Adrenal gland (tissue), 12 donors: ENCODE results near the gene SPAG9. TPM values are rescaled to one million over a fixed set of nuclear protein-coding genes. Genes with fewer than 3 reads are reported as not detected.

Experiments used
- DNase-seq, 7 donors: peaks; one replicate each; pipeline ENCODE4 v3.0.0-alpha.2; 2019 to 2020
- H3K27ac ChIP-seq, 5 donors: fragments of 200-600 bp; sonication (generic) in 4 of 5; 1 replicate in 3 of 5; 2 replicates in 2 of 5; pipeline versions ENCODE4 v1.5.1 to v1.8.0; 2016 to 2020; ENCODE audit warnings: mild to moderate bottlenecking in 1 of 5
- H3K27me3 ChIP-seq: fragments of 200-600 bp; 2 replicates; pipeline ENCODE4 v1.8.0; 2021
- H3K36me3 ChIP-seq, 2 donors: fragments of 200-600 bp; replicated peaks in 1 of 2; 1 replicate in 1 of 2; 2 replicates in 1 of 2; pipeline versions ENCODE4 v1.5.1 to v1.8.0; 2018 to 2022
- H3K4me1 ChIP-seq, 2 donors: fragments of 200-600 bp; replicated peaks in 1 of 2; 1 replicate in 1 of 2; 2 replicates in 1 of 2; pipeline versions ENCODE4 v1.5.1 to v1.8.0; 2018 to 2021
- H3K4me3 ChIP-seq, 4 donors: fragments of 200-600 bp; sonication (generic) in 3 of 4; one replicate each; pipeline ENCODE4 v1.5.1; 2016 to 2018
- H3K9me3 ChIP-seq, 3 donors: fragments of 200-600 bp; sonication (generic) in 1 of 3; replicated peaks in 1 of 3; 1 replicate in 2 of 3; 2 replicates in 1 of 3; pipeline versions ENCODE4 v1.5.1 to v1.8.0; 2016 to 2021
- CTCF ChIP-seq, 6 experiments: fragments of 450-650 bp in 4 of 6; fragments of 200-600 bp in 2 of 6; sonication (generic) in 1 of 6; IDR thresholded peaks; 1 replicate in 5 of 6; 2 replicates in 1 of 6; pipeline versions ENCODE4 v1.5.1 to v1.8.0; 2016 to 2021; ENCODE audit warnings: antibody characterized with exemption in 6 of 6, mild to moderate bottlenecking in 2 of 6, moderate library complexity in 1 of 6
- POLR2A ChIP-seq, 2 donors: fragments of 450-650 bp; IDR thresholded peaks; one replicate each; pipeline ENCODE4 v1.6.1; 2017; ENCODE audit warnings: antibody characterized with exemption in 2 of 2, mild to moderate bottlenecking in 2 of 2, moderate library complexity in 1 of 2
- WGBS, 4 donors: extraction: QIAGEN DNeasy Blood & Tissue Kit in 2 of 4; methylation state at CpG; one replicate each; pipeline versions ENCODE4 v1.1.5 to v1.1.7; 2013 to 2017; 5-methylcytosine and 5-hydroxymethylcytosine counted together
- intact Hi-C, 2 donors: fragments of 100-400 bp; cut with DNase I; formaldehyde crosslinking; loops; one replicate each; pipeline versions ENCODE4 v1.14.1 to v1.15.0; 2022 to 2023
- polyA plus RNA-seq, 3 donors: library from polyadenylated mRNA; stranded (reverse); fragments of 200-250 nt in 2 of 3; fragments of 350-450 nt in 1 of 3; fragmentation: Illumina TruSeq in 1 of 3; extraction: RNeasy Lipid Tissue Mini Kit (QIAGEN cat#74804) in 1 of 3; gene quantifications; one replicate each; pipeline ENCODE4 v1.2.3, GENCODE V29; 2013 to 2014
- total RNA-seq, 9 donors: library from RNA; depleted of rRNA in 4 of 9; stranded (reverse); fragments of >200 nt in 4 of 9; fragments of 120-200 nt in 1 of 9; fragmentation: NEBNext Ultra II Directional in 1 of 9; extraction: Animal tissue kit (Norgen Biotek cat#: 25700) in 1 of 9; gene quantifications; one replicate each; pipeline versions ENCODE4 v1.1.0 to v1.2.4, GENCODE V29; 2013 to 2023
- donor health status: healthy with polysubstance abuse.
- donor health status: Bipolar disorder and iron deficiency.
- donor health status: DM: yes; HTN: yes; CAD: no.
- donor health status: DM: no; HTN: no; CAD: no.
- donor health status: DM: no; HTN: no; CAD: no.
- donor health status: DM: yes; HTN: yes; CAD: no.

Gene SPAG9
- total and polyA plus RNA-seq, 12 donors = 23.5 to 99.8 (median 62.9) TPM

DNA sequence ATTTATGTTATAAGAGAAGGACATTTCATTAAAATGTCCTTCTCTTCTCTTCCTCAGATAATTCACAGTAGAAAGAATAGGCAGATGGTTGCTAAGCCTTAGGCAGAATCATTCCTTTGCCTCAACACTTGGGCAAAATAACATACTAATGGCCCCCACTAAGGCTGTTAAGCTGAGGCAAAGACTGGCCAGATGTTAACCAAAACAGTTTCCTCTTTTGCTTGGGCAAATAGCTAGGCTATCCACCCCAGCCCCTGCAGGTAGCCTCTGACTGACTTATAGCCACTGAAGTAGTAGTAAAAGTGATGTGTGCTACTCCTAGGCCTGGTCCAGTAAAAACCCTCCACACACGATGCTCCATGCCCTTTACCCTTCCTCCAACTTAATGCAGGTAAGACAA, 55.2 kb downstream of the SPAG9 start:
- H3K4me3 ChIP-seq = no peak overlapping the region
- no peaks in the 10 kb centered on the region for H3K27me3 ChIP-seq
- H3K36me3 ChIP-seq = no peaks in the 10 kb centered on the region
- H3K9me3 ChIP-seq = no peaks in the 10 kb centered on the region
- intact Hi-C loops = no loop called here
- no peak overlapping the region for H3K27ac ChIP-seq
- H3K4me1 ChIP-seq = no peaks in the 10 kb centered on the region
- DNase-seq = no peak
- 89 to 100% (median 94%) methylated on average over 1 of the region's 1 CpG for WGBS, 4 donors
- TF ChIP-seq CTCF (IDR thresholded peaks at IDR 0.05) (no peak), POLR2A (IDR thresholded peaks at IDR 0.05) (no peak)

- no peak overlapping the region for H3K27ac ChIP-seq
- intact Hi-C loops = no loop called here
- H3K27me3 ChIP-seq = no peaks in the 10 kb centered on the region
- H3K9me3 ChIP-seq = no peaks in the 10 kb centered on the region
- H3K4me3 ChIP-seq = no peak overlapping the region
- no peaks in the 10 kb centered on the region for H3K36me3 ChIP-seq
- no peak for TF ChIP-seq POLR2A (IDR thresholded peaks at IDR 0.05)
- TF ChIP-seq CTCF (IDR thresholded peaks at IDR 0.05) = no peak
- DNase-seq = no peak
- WGBS, 4 donors = 73 to 83% (median 77%) methylated on average over 1 of the region's 1 CpG
- no peaks in the 10 kb centered on the region for H3K4me1 ChIP-seq
Measured at GRCh38 chr17:51064061-51064735, 56.5 kb downstream of the SPAG9 start.

DNA sequence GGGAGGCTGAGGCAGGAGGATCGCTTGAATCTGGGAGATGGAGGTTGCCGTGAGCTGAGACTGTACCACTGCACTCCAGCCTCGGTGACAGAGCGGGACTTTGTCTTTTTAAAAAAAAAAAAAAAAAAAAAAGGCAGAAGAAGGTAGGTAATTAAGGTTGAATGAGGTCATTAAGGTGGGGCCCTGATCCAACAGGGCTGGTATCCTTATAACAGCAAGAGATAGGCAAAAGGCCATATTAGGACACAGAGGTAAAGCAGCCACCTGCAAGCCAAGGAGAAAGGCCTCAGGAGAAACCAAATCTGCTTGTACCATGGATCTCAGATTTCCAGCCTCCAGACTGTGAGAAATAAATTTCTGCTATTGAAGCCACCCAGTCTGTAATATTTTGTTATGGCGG, 60.3 kb downstream of the SPAG9 start:
- H3K4me1 ChIP-seq = peaks cover 20 to 25% of the 10 kb centered on the region in 2 donors
- DNase-seq = no peak
- H3K27me3 ChIP-seq = no peaks in the 10 kb centered on the region
- no peaks in the 10 kb centered on the region for H3K36me3 ChIP-seq
- H3K9me3 ChIP-seq = no peaks in the 10 kb centered on the region
- intact Hi-C loops = no loop called here
- no peak overlapping the region for H3K4me3 ChIP-seq
- no peak overlapping the region for H3K27ac ChIP-seq
- TF ChIP-seq POLR2A (IDR thresholded peaks at IDR 0.05) (no peak), CTCF (IDR thresholded peaks at IDR 0.05) (no peak)
- WGBS, 4 donors = 97 to 99% (median 98%) methylated on average over 5 of the region's 5 CpGs

DNA sequence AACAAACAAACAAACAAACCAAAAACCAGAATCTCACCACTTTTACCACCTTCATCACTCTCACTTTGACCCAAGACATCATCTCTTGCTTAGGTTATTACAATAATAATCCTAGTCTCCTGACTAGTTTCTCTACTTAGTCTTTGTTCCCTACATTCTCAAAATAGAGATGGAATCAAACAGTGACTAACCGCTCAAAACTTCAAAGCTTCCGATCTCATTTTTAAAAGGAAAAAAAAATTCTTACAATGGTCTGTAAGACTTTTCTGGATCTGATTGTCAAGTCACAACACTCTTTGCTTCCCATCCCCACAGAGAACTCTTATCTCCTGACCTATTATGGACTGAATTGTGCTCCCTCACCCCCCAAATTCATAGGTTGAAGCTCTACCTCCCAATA, 60.9 kb downstream of the SPAG9 start:
- peaks cover 20 to 27% of the 10 kb centered on the region in 2 donors for H3K4me1 ChIP-seq
- intact Hi-C loops = loop anchor here in 1 of 2 donors (10.0 kb wide), 1 partner anchor 55 kb away; no protein-coding TSS in a partner anchor
- no peaks in the 10 kb centered on the region for H3K36me3 ChIP-seq
- no peaks in the 10 kb centered on the region for H3K9me3 ChIP-seq
- WGBS, 4 donors = 54 to 73% (median 63%) methylated on average over 2 of the region's 2 CpGs
- H3K27me3 ChIP-seq = no peaks in the 10 kb centered on the region
- no peak for DNase-seq
- no peak for TF ChIP-seq CTCF (IDR thresholded peaks at IDR 0.05)
- TF ChIP-seq POLR2A (IDR thresholded peaks at IDR 0.05) = no peak
- no peak overlapping the region for H3K4me3 ChIP-seq
- no peak overlapping the region for H3K27ac ChIP-seq
